KBM-7 (cell line): ENCODE data around the gene RUNX1.

Experiments
- DNase-seq: peaks from one replicate; pipeline ENCODE4 v3.0.0-alpha.2; 2015
- in situ Hi-C: fragments of 300-500 bp; cut with MboI; formaldehyde crosslinking; loops from 2 replicates; pipeline ENCODE4 v1.14.3; 2020; ENCODE audit warnings: low sequenced_read_pairs, low pct_unique_long_range_greater_than_20kb, mixed read lengths

The RUNX1 gene

DNA sequence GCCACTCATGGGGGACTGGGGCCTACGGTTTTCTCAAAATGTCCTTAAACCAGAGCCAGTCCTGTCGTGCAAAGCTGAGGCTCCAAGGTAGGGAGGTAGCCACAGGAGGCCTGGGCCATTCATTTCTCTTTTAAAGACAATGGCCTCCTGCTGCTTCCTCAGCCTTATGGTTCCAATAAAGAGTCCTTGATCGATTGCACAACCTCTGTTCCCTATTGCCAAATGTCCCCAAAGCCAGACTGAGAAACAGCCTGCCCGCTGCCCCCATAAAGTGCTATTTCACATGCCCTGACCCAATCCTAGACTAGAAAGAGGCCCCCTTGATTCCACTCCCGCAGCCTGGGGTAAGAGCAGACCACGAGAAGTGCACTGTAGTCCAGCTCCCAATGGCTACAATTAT, 213.6 kb downstream of the RUNX1 start:
- DNase-seq: peak; percentile 81
- in situ Hi-C loops: no loop called here

DNA sequence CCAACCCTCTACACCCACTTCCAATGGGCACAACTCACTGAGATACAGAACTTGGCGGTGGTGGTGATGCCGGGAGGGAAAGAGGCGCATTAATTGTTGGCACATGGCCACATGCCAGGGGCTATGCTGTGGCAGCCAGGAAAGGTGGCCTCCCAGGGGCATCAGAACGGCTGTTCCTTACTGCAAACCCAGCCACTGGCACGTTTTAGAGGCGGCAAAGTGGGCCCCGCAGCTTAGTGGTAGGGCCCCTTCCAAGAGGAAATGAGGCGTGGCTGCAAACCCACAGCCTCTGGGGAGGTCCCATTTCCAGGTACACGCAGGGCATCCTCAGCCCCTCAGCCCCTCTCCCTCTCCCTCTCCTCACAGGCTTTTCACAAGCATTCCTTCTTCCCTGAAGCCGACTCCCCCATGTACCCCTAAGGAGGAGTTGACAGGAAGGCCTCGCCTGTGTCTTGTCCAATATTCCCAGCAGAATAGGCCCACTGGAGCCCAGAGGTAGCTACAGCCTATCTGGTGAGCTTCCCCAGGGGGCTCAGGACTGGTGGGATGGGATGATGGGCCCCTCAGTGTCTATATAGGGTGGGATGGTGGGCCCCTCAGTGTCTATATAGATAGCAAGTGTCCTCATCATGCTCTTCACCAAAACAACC, 214.1 kb downstream of the RUNX1 start:
- DNase-seq: no peak
- in situ Hi-C loops: no loop called here

DNA sequence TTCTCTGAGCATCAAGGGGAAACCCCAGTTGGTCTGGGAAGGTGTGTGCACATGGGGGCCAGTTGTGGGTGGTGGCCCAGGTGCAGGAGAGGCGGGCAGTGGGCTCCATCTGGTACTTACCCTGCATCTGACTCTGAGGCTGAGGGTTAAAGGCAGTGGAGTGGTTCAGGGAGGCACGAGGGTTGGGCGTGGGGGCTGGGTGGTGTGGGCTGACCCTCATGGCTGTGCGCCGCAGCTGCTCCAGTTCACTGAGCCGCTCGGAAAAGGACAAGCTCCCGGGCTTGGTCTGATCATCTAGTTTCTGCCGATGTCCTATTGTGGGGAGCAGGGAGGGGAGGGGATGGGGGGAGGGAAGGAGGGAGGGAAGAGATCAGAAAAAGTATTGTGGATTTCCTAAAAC, 214.8 kb downstream of the RUNX1 start:
- DNase-seq: no peak
- in situ Hi-C loops: no loop called here

DNA sequence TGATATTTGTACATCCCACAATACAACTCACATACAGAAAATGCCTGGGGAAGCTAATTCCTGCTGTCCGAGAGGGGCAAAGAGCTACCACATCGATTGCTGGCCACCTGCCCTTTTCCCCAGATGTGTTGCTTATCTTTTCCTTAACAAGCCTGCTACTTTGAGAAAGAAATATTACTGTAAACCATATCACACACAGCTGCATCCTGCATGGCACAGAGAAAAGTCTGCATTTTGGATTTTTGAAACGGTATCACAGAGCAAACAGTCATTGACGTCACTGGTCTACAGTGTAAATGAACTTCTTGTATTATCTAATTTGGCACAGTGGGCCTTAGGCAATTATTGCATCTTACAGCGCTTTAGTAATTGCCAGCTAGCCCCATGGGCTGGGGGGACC, 215.6 kb downstream of the RUNX1 start:
- DNase-seq: no peak
- in situ Hi-C loops: no loop called here

DNA sequence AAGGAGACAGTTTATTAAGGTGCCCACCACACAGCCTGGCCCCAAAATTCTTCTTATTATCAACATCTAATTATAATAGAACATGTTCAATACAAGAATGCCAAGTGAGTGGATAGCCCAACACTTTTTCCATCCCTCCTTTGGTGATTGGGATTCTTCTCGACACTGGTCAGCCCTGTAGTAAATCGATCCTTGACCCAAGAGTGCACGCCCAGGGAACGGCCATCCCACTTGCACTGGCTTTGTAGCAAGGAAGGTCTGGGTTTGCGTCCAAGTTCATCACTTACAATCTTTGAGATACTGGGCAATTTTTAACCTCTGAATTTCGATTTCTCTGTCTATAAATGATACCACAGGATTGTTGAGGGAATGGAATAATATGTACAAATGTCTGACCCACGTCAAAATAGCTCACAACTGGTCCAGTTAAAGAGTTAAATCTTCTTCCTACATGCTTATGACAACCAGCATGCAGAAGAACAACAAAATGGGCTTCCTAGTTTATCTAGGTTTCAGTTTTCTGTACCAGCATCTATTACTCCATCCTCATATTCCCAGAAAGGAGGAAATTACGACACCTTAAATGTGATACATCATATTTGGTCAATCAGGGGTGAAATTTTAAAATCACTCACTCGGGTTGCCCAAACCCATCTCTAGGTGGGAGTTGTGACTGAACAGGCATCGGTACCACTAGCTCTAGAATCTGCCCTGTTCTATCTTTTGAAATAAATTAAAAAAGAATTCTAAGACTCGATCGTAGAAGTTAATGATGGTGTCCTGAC, 218.5 kb downstream of the RUNX1 start:
- in situ Hi-C loops: no loop called here
- no peak for DNase-seq

DNA sequence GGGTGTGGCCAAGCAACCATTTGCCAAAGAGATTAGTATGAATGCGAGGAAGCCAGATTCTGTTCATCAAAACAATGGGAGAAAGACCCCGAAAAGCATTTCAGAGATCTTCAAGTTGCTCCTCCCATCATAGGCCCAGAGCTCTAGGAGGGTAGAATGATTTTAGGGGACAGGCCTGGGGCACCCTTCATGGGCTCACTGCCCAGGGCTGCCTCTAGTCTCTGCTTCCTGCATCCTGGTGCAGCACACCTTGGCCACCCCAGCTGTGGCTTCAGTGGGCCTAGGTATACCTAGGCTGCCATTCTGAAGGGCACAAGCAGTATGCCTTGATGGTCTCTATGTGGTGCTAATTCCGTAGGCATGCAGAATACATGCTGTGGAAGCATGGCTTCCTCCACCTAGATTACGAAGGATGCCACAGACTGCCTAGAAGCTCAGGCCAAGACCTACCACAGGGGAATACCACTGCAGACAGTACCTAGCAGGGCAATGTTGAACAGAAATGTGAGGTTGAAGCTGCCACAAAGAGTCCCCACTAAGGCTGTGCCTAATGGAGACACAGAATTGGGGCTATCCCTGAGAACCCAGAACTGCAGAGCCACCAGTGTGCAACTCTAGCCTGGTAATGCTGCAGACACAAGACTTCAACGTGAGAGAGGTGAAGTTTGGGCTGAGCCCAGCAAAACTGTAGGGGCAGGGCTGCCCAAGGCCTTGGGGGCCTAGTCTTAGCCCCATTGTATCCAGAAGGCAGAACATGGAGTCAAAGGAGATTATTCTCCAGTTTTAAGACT, 221.5 kb downstream of the RUNX1 start:
- in situ Hi-C loops: no loop called here
- DNase-seq: no peak

DNA sequence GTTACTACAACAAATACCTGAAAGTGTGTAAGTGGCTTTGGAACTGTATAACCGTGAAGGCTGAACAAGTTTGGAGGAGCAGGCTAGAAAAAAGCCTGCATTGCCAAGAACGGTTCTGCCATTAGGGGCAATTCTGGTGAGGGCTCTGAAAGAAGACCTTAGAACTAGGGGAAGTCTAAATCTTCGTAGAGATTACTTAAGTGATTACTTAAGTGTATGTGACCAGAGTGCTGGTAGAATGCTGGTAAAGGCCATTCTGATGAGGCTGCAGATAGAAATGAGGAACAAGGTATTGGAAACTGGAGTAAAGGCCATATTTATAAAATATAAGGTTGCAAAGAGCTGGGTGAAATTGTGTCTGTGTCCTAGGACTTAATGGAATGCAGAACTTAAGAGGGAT, 222.3 kb downstream of the RUNX1 start:
- in situ Hi-C loops: no loop called here
- DNase-seq: no peak

DNA sequence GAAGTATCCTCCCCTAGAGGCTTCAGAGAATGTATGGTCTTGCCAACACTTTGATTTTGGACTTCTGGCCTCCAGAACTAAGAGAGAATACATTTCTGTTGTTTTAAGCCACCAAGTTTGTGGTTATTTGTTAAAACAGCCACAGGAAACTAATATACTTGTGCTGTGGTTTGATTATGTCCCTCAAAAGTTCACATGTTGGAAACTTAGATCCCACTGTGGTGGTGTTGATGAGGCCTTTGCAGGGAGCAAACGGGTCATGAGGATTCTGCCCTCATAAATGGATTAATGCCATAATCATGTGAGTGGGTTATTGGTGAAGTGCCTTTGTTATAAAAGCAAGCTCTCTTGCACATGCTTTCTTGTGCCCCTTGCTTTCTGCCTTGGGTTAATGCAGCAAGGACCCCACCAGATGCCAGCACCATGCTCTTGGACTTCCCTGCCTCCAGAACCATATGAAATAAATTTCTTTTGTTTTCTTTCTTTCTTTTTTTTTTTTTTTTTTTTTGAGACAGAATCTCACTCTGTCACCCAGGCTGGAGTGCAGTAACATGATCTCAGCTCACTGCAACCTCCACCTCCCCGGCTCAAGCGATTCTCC, 223.1 kb downstream of the RUNX1 start:
- in situ Hi-C loops: no loop called here
- DNase-seq: no peak

DNA sequence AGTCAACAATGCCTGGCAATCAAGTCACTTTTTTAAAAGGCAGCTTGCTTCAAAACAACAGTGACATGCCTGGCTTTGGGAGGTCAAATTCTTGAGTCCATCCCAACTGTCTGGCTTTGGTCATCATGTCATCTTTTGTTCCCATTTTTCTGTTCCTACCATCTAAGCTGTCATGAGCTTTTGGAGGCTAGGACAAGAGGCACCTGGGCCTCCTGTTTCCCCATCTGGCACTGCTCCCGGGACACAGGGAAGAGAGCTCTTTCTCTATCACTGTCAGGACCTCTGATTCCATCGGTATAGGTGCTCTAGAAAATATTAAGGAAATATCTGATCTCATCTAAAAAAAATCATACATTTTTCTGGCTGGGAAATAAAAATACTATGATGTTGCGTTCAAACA, 224.0 kb downstream of the RUNX1 start:
- DNase-seq: no peak
- in situ Hi-C loops: no loop called here

DNA sequence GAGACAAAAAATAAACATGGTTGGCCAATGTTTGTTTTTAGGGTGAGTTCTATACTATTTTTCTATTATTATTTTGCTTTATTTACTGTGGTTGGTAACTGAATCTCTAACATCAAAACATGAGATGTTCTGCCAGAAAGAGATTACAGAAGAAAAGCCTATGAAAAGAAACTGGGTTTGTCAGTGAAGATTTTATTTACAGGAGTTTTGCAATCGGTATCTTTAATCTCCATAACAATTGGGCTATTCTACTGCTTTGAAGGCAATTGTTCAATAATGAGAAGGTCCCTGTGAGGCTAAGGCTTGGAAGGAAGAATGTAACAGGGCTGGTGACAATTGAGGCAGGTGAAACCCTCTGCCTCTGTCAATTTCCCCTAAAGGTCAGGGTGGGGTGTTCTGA, 224.8 kb downstream of the RUNX1 start:
- DNase-seq: no peak
- in situ Hi-C loops: no loop called here

DNA sequence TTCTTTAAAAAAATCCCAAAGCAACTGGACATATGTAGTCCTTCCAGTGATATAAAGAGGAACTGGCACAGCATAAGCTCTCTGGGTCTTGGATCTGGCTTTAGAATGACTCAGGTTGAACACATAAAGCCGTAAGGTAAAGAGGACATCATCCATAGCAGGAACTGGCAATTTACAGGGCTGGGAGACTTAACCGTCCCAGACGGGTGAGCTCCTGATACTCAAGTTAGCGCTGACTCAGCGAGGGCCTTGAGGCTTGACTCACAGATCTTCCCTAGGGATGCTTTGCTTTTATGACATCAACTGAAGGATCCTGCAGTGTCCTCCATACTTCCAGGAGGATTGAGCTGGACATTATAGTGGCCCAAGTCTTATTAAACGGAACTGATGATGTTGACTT, 226.2 kb downstream of the RUNX1 start:
- in situ Hi-C loops: no loop called here
- no peak for DNase-seq

DNA sequence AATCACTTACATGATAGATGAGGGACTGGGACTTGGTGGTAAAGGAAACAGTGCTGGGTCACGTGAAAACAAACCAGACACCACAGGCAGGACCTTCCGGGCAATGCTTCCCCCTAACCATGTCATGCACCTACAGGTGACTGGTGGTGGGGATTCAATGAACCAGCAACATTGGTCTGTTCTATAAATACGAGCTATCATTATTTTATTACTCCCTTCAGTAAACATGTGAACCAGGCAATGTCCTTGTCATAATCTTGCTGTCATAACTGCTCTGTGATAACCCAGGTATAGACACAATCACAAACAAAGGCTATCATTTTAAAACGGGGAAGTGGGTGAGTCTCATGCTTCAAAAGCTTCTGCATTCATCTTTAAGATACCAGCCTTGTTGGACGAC, 226.9 kb downstream of the RUNX1 start:
- DNase-seq: no peak
- in situ Hi-C loops: no loop called here

DNA sequence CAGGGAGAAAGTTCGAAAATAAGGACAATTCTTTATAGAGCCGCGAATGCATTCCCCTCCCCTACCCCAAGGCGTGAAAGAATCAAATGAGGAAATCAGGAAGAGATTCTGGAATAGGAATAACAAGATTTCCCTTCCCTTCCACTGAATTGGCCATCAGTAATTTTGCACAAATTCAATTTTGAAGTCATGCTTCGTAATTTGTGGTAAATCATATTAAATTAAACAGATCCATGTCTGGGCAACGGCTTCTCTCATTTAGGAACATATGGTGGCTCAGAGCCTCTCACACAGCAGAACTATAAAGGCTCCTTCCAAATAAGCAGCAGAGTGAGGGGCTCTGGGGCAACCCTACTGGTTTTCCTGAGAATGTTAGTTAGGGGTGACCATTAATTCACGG, 227.4 kb downstream of the RUNX1 start:
- in situ Hi-C loops: no loop called here
- DNase-seq: no peak

DNA sequence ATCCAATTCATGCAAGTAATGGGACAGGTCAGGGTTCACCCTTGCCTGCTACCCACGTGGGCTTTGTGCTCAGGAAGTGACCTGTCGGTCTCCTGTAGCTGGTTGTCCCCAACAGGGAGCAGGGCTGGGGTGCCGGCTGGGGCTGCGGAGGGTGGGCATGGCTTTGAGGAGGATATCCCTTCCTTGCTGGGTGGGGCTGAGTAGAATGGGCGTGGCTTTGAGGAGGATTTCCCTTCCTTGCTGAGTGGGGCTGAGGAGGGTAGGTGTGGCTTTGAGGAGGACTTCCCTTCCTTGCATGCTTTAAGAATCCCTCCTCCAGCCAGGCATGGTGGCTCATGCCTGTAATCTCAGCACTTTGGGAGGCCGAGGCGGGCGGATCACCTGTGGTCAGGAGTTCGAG, 229.1 kb downstream of the RUNX1 start:
- in situ Hi-C loops: no loop called here
- no peak for DNase-seq

DNA sequence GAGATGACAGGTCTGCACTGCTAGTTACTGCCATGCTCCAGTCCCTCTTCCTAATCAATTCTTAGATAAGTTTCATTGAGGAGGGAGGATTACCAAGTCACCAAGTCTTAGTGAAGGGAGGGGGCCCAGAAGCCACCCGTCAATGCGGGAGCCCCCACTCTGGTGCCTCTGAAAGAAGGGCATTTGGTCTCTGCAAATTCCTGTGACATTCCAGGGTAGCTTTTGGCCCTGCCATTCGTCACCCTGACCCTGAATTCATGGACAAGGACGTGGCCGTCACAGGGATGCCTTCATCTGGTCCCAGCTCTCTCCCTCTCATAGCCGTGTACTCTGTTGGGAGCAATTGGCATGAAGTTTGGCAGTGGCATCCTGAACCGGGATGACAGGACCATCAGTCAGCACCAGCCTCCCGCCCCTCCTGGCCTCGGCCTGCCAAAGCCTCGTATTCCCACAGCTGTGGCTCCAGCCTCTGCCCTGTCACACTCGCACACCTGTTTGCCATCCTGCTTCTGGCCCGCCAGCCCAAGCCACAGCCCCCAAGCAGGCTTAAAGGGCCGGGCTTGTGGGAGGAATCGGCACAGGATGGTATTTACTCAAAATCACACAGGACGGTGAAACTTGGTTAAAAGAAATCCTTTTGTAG, 229.6 kb downstream of the RUNX1 start:
- in situ Hi-C loops: no loop called here
- no peak for DNase-seq

DNA sequence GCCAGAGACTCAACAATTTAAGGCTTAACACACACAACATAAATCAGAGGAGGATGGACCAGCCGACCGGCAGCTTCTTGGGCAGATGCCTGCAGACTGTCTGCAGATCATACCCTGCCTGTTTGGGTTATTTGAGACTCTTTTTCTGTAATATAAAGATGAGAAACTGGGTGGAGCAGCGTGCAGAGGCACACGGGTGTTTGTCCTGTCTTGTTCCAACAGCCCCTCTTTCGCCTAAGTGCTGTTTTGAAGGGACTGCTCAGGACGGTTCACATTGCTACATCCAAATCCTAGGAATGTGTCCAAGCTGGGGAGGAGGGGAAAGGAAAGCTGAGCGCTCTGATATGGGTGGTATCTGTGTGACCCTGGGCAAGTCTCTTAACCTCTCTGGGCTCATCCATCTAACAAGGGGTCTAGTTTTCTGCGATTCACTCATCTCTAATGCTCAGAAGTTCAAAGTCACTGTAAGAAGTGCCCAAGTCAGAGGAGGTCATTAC, 230.4 kb downstream of the RUNX1 start:
- no peak for DNase-seq
- in situ Hi-C loops: no loop called here

DNA sequence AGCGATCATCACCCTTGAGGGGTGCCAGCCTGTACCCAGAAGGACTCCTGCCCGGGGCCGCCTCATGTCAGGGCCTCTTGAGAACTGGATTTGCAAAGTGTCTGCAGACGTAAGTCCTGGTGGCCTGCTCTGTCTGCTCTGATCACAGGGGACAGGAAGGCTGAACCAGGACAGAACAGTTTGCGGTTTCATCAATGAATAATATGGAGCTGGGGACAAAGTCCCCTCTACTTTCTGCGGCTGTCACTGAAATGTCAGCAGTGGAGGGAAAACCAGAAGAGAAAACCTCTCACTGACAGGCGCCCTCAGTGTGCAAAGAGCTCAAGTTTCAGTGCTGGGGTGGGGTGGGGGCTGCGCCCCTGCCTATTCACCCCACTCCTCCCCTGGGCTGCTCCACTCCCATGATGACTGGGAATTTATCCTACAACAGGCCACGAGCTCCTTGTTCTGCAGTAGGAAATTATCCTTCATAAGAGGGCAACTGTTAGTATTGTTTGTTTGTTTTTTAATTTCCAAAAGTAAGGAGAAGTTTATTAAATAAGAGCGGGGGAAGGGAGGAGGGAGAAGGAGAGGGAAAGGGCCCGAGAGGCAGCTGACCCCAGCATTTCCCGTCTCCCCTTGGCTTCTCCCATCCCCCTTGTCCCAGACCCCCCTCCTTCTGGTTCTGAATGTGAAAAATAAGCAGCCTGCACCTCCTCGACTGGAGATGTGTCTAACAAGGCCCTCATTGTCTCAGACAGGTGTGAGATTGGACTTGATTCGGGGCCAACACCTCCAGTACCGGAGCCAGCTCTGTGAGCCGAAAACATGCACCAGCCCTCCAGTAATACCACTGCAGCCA, 231.1 kb downstream of the RUNX1 start:
- no peak for DNase-seq
- in situ Hi-C loops: no loop called here

DNA sequence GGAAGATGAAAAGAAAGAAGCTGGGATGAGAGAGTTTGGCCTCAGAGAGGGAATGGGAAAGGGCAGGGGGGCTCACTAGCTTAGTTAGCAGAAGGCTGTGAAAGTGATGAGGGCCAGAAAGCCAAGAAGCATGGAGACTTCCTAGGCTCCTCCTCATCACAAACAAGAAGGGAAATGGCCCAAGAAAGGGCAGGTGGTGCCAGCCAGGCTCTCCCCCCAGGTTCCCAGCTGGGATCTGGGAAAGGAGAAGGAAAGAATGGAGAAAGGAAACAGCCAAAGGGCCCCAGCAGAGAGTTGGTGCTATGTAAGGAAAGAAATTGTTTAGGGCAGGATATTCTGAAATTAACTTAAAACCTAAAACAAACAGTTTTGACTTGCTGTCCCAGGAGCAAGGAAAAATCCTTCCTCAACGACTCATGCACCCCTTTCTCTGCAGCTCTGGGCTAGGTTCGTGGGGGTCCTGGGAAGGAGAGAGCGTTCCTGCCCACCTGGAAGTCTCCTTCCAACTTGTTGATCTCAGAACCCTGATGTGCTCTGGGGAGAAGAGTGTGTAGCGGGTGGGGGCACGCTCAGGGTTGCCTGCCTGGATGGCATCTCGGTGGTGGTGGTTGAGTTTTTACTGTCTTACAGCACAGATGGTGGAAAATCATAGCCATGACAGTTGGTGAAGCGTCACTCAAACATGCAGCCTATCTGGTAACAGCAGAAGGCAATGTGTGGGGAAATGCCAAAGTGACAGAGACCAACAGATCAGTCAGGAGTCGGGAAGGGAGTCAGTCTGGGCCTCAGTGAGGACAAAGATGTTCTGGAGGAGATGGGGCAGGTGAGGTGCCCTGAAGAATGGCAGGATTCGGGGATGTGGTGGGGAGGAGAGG, 233.0 kb downstream of the RUNX1 start:
- in situ Hi-C loops: no loop called here
- no peak for DNase-seq
